PC-9 (cell line): Measurements from ENCODE around the gene NPTX1. TPM values are rescaled to one million over a fixed set of nuclear protein-coding genes. Genes with fewer than 3 reads are reported as not detected.

Experiments used
- BruUV-seq: library from RNA; stranded (reverse); fragments of 400-500 nt; replicated peaks from 2 replicates; lab custom pipeline; 2021; lab: Mats Ljungman, UMichigan
- CTCF ChIA-PET: fragments of 300-600 bp; sonication (Branson Sonifier 250); formaldehyde crosslinking; loops from one replicate; lab custom pipeline; 2022; ENCODE audit warnings: antibody characterized with exemption; lab: Charles Lee
- POLR2A ChIA-PET: fragments of 300-600 bp; sonication (Branson Sonifier 250); formaldehyde crosslinking; loops from one replicate; lab custom pipeline; 2022; ENCODE audit warnings: antibody characterized with exemption; ENCODE audit not compliant: unreplicated experiment; lab: Charles Lee
- DNase-seq, 2 experiments: peaks; one replicate each; pipeline versions ENCODE4 v3.0.0 to v3.0.0-alpha.2; 2015 to 2022; ENCODE audit warnings: mixed read lengths in 1 of 2
- H2AFZ ChIP-seq: fragments of 200-600 bp; sonication (generic); 2 replicates; pipeline ENCODE4 v1.8.1; 2017; ENCODE audit warnings: antibody characterized with exemption
- H3F3A ChIP-seq: fragments of 200-600 bp; sonication (generic); 2 replicates; pipeline ENCODE4 v1.8.1; 2017; ENCODE audit warnings: antibody characterized with exemption, mild to moderate bottlenecking, low read depth; ENCODE audit not compliant: insufficient read depth
- H3K27ac ChIP-seq: fragments of 200-600 bp; sonication (generic); 2 replicates; pipeline ENCODE4 v1.6.1; 2016; ENCODE audit warnings: mixed run types
- H3K27me3 ChIP-seq: fragments of 200-600 bp; sonication (generic); 2 replicates; pipeline ENCODE4 v1.6.1; 2016; ENCODE audit warnings: low read depth, mixed run types; ENCODE audit not compliant: insufficient read depth
- H3K36me3 ChIP-seq: fragments of 200-600 bp; sonication (generic); 2 replicates; pipeline ENCODE4 v1.6.1; 2016; ENCODE audit warnings: low read depth, mixed run types
- H3K4me1 ChIP-seq: fragments of 200-600 bp; sonication (generic); replicated peaks from 2 replicates; pipeline ENCODE4 v1.6.1; 2016; ENCODE audit warnings: mixed run types; ENCODE audit not compliant: insufficient read depth
- H3K4me2 ChIP-seq: fragments of 200-600 bp; sonication (generic); 2 replicates; pipeline ENCODE4 v1.6.1; 2017; ENCODE audit warnings: mixed run types
- H3K4me3 ChIP-seq: fragments of 200-600 bp; sonication (generic); 2 replicates; pipeline ENCODE4 v1.6.1; 2016; ENCODE audit warnings: mixed run types
- H3K79me2 ChIP-seq: fragments of 200-600 bp; sonication (generic); 2 replicates; pipeline ENCODE4 v1.6.1; 2017; ENCODE audit warnings: low read depth, mixed run types
- H3K9me2 ChIP-seq: fragments of 200-600 bp; sonication (generic); 2 replicates; pipeline ENCODE4 v1.8.1; 2017; ENCODE audit warnings: mild to moderate bottlenecking; ENCODE audit not compliant: insufficient read depth
- H3K9me3 ChIP-seq: fragments of 200-600 bp; sonication (generic); 2 replicates; pipeline ENCODE4 v1.8.1; 2016; ENCODE audit warnings: low read depth; ENCODE audit not compliant: insufficient read depth
- H4K20me1 ChIP-seq: fragments of 200-600 bp; sonication (generic); 2 replicates; pipeline ENCODE4 v1.8.1; 2017; ENCODE audit not compliant: insufficient read depth
- EZH2 ChIP-seq: fragments of 200-600 bp; sonication (generic); IDR thresholded peaks from 2 replicates; pipeline ENCODE4 v1.8.0; 2017; ENCODE audit warnings: antibody characterized with exemption, low read depth
- intact Hi-C: fragments of 100-400 bp; cut with micrococcal nuclease; formaldehyde crosslinking; loops from one replicate; pipeline ENCODE4 v1.10.0; 2022; ENCODE audit not compliant: unreplicated experiment
- total RNA-seq: library from RNA; stranded (reverse); gene quantifications from 2 replicates; pipeline ENCODE4 v1.2.3, GENCODE V29; 2021
- TF ChIP-seq, protein P1 (sequence below): fragments of 200-600 bp; sonication (generic); conservative IDR thresholded peaks from 2 replicates; pipeline ENCODE4 v1.6.1; 2017; ENCODE audit warnings: mixed run types, antibody characterized with exemption, mild to moderate bottlenecking, moderate library complexity

NPTX1 gene
- total RNA-seq, 1 experiment from 2014 or later: 6.9 TPM

DNA sequence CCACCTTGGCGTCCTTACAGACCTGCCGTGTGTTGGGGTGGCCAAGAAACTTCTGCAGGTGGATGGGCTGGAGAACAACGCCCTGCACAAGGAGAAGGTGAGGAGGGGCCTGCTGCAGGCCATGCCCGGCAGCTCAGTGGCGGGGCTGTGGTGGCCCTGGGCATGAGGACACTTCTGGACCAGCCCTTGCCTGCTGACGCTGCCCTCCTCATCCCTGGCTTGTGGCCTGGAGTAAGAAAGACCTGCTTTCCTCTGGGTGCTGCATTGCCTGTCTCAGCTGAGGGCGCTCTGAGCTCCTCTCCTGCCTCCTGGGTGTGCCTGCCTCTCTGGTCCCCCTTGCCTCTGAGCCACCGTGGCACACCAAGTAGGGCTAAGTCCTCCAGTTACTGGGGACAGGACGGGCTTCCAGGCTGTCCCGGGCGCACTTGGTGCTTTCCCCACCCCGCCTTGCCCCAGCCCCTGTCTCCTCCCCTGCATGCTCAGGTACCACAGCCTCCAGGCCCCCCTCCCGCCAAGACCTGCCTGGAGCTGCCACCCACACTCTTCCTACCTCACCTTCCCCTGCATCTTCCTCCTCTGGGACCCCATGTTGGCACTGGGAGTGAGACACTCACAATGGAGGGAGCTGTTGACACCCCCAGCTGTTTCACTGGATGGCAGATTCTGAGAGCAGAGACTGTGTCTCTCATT is 52.7 kb downstream of the NPTX1 start:
- H3K4me2 ChIP-seq: no peak overlapping the region
- H3K9me3 ChIP-seq: no peaks in the 10 kb centered on the region
- no peak overlapping the region for H3K4me3 ChIP-seq
- intact Hi-C loops: no loop called here
- H3K4me1 ChIP-seq: no peaks in the 10 kb centered on the region
- no peak for TF ChIP-seq EZH2
- TF ChIP-seq, protein P1, sequence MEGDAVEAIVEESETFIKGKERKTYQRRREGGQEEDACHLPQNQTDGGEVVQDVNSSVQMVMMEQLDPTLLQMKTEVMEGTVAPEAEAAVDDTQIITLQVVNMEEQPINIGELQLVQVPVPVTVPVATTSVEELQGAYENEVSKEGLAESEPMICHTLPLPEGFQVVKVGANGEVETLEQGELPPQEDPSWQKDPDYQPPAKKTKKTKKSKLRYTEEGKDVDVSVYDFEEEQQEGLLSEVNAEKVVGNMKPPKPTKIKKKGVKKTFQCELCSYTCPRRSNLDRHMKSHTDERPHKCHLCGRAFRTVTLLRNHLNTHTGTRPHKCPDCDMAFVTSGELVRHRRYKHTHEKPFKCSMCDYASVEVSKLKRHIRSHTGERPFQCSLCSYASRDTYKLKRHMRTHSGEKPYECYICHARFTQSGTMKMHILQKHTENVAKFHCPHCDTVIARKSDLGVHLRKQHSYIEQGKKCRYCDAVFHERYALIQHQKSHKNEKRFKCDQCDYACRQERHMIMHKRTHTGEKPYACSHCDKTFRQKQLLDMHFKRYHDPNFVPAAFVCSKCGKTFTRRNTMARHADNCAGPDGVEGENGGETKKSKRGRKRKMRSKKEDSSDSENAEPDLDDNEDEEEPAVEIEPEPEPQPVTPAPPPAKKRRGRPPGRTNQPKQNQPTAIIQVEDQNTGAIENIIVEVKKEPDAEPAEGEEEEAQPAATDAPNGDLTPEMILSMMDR: no peak
- H3F3A ChIP-seq: no peaks in the 10 kb centered on the region
- no peaks in the 10 kb centered on the region for H4K20me1 ChIP-seq
- no peaks in the 10 kb centered on the region for H3K36me3 ChIP-seq
- CTCF ChIA-PET: interaction anchor here (0.5 kb wide), 1 partner anchor 410 kb away, joined by 4 read pairs; no protein-coding TSS in a partner anchor
- H3K27me3 ChIP-seq: no peaks in the 10 kb centered on the region
- no peak overlapping the region for H2AFZ ChIP-seq
- no peak overlapping the region for H3K27ac ChIP-seq
- no TSS peak for BruUV-seq
- H3K79me2 ChIP-seq: no peaks in the 10 kb centered on the region
- no peaks in the 10 kb centered on the region for H3K9me2 ChIP-seq
- POLR2A ChIA-PET: no interaction called here
- DNase-seq: no peak

DNA sequence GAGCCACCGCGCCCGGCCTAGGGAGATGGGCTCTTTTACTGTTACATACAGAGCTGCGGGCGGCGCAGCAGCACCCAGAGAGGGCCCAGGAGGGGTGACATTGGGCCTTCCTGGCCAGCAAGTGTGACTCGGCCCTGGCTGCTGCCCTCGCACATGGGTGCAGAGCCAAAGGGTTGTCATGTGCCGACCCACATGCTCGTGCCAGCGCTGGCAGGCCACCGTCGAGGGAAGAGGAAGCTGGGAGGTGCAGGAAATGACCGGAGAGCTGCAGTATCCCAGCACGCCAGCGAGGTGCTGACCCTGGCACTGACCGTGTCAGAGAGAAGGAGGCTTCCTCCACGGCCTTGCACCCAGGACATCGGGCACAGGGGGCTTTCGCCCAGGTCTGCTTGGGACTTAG is 53.4 kb downstream of the NPTX1 start:
- no peak for DNase-seq
- Histone ChIP-seq H3K79me2 (no peaks in the 10 kb centered on the region), H3K9me2 (no peaks in the 10 kb centered on the region), H4K20me1 (no peaks in the 10 kb centered on the region), H3K27me3 (no peaks in the 10 kb centered on the region), H3F3A (no peaks in the 10 kb centered on the region), H3K4me3 (no peak overlapping the region), H3K4me1 (no peaks in the 10 kb centered on the region), H3K4me2 (no peak overlapping the region), H3K9me3 (no peaks in the 10 kb centered on the region), H2AFZ (no peak overlapping the region), H3K27ac (no peak overlapping the region), H3K36me3 (no peaks in the 10 kb centered on the region)
- ChIA-PET CTCF (interaction anchor here (0.5 to 0.7 kb wide), 2 partner anchors 409 to 601 kb away, joined by 4 read pairs; no protein-coding TSS in a partner anchor), POLR2A (no interaction called here)
- no peak for TF ChIP-seq EZH2
- TF ChIP-seq, protein P1: no peak
- intact Hi-C loops: no loop called here
- no TSS peak for BruUV-seq

DNA sequence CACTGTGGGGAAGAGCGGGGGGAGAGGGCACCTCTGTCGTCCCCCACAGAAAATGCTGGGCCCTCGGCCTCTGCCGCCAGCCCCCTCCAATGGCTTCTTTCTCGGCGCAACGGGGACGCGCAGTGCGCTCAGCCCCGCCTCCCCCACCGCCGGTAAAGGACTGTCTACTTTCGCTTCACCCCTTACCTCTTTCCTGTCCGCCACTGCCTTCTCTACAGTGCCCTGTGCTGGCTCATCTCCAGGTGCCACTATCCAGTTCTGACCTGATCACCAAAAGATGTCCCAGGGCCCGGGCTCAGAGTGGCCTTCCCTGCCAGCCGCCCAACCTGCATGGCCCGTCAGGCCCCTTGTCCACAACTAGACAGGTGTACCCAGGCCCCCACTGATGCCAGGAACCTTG is 54.1 kb downstream of the NPTX1 start:
- no peak for DNase-seq
- no TSS peak for BruUV-seq
- CTCF ChIA-PET: interaction anchor here (0.7 kb wide), 1 partner anchor 601 kb away, joined by 4 read pairs; no protein-coding TSS in a partner anchor
- TF ChIP-seq EZH2: no peak
- TF ChIP-seq, protein P1: no peak
- no peaks in the 10 kb centered on the region for H3K9me2 ChIP-seq
- no peaks in the 10 kb centered on the region for H3K9me3 ChIP-seq
- H4K20me1 ChIP-seq: no peaks in the 10 kb centered on the region
- POLR2A ChIA-PET: no interaction called here
- no peaks in the 10 kb centered on the region for H3K4me1 ChIP-seq
- H3K27me3 ChIP-seq: no peaks in the 10 kb centered on the region
- H3K4me2 ChIP-seq: no peak overlapping the region
- intact Hi-C loops: no loop called here
- H2AFZ ChIP-seq: no peak overlapping the region
- no peak overlapping the region for H3K27ac ChIP-seq
- no peak overlapping the region for H3K4me3 ChIP-seq
- H3K79me2 ChIP-seq: no peaks in the 10 kb centered on the region
- H3K36me3 ChIP-seq: no peaks in the 10 kb centered on the region
- no peaks in the 10 kb centered on the region for H3F3A ChIP-seq
